ENCODE data around the gene OR4K13. TPM values are rescaled to one million over a fixed set of nuclear protein-coding genes. Genes with fewer than 3 reads are reported as not detected.

Gene OR4K13, protein sequence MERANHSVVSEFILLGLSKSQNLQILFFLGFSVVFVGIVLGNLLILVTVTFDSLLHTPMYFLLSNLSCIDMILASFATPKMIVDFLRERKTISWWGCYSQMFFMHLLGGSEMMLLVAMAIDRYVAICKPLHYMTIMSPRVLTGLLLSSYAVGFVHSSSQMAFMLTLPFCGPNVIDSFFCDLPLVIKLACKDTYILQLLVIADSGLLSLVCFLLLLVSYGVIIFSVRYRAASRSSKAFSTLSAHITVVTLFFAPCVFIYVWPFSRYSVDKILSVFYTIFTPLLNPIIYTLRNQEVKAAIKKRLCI
- polyA plus RNA-seq (2012; ENCODE audit: insufficient read depth, insufficient read length, low read depth): not detected

DNA sequence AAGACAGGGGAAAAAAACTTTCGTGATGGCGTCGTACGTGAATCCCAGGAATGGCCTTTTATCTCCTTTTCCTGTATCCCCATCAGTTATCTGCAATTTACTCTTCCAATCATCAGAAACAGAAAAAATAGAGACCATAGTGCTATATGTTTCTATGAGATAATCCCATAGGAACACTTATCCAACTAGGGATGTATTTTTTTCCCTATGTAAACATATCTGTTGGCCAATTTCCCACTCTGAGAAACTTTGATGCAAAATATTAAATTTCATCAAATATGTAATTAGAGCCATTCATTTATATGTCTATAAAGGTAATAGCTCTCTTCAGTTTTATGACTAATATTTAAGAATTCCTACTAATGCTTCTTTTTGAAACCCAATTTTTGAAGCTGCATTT is at the start of gene OR4K13:
OR4K13 (minus strand) TSS at position 101 of the 400 bp plus-strand sequence. CDS start 1,280 bp downstream, outside the sequence.
- TF ChIP-seq, protein P1, sequence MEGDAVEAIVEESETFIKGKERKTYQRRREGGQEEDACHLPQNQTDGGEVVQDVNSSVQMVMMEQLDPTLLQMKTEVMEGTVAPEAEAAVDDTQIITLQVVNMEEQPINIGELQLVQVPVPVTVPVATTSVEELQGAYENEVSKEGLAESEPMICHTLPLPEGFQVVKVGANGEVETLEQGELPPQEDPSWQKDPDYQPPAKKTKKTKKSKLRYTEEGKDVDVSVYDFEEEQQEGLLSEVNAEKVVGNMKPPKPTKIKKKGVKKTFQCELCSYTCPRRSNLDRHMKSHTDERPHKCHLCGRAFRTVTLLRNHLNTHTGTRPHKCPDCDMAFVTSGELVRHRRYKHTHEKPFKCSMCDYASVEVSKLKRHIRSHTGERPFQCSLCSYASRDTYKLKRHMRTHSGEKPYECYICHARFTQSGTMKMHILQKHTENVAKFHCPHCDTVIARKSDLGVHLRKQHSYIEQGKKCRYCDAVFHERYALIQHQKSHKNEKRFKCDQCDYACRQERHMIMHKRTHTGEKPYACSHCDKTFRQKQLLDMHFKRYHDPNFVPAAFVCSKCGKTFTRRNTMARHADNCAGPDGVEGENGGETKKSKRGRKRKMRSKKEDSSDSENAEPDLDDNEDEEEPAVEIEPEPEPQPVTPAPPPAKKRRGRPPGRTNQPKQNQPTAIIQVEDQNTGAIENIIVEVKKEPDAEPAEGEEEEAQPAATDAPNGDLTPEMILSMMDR (IDR thresholded peaks at IDR 0.05; ENCODE audit: low read depth, low read length): no peak
- Histone ChIP-seq H3K27me3 (no peaks in the 10 kb centered on the region), H3K9me3 (no peaks in the 10 kb centered on the region), H3K4me1 (no peaks in the 10 kb centered on the region), H3K4me3 (ENCODE audit: low read depth, low read length) (no peak within 1 kb of the TSS), H3K36me3 (no peaks in the 10 kb centered on the region)
- DNase-seq: no peak

DNA sequence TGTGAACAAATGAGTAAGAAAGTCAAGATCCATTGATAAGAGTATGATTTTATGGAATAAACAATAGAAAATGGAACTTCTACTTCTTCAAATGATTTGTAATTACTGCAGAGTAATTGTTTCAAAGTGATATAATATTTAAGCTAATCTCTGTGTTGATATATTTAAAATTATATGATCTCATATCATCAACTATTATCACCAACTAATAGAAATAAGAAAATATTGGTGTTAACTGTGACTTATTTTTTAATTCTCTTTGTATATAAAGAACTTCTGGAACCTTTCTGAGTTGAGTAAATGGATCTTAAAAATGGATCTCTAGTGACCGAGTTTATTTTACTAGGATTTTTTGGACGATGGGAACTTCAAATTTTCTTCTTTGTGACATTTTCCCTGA is 23.9 kb upstream of the OR4K13 start, which contains the start of gene OR4L1:
OR4L1 (plus strand) TSS at position 301 of the 400 bp plus-strand sequence; CDS start at position 301, 0 bp downstream.
- Histone ChIP-seq H3K36me3 (no peaks in the 10 kb centered on the region), H3K4me1 (no peaks in the 10 kb centered on the region), H3K27me3 (no peaks in the 10 kb centered on the region), H3K4me3 (ENCODE audit: low read depth, low read length) (no peak within 1 kb of the TSS), H3K9me3 (no peaks in the 10 kb centered on the region)
- no peak for DNase-seq
- TF ChIP-seq, protein P1 (IDR thresholded peaks at IDR 0.05; ENCODE audit: low read depth, low read length): no peak

DNA sequence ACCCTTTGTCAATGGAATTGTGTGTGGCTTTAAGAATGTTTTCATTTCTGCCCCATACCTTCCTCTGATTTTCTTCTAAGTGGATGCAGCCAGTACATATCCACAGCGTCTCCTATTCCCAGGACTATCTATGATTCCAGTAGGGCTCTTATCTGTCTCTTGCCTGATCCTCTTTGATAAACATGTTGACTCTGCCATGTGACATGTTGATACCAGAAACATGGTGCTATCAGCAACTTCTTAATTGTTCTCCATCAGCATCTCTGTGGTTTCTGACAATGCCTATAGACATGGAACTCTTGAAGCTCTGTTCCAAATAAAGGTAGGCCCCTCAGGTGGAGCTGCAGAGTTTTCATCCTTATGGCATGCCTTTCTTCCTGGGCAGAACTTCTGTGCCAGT is 12.4 kb upstream of the OR4K13 start:
- DNase-seq: no peak
- H3K4me3 ChIP-seq (ENCODE audit: low read depth, low read length): no peak overlapping the region
- TF ChIP-seq, protein P1 (IDR thresholded peaks at IDR 0.05; ENCODE audit: low read depth, low read length): no peak
- H3K27me3 ChIP-seq: no peaks in the 10 kb centered on the region
- no peaks in the 10 kb centered on the region for H3K4me1 ChIP-seq
- H3K9me3 ChIP-seq: no peaks in the 10 kb centered on the region
- H3K36me3 ChIP-seq: no peaks in the 10 kb centered on the region

DNA sequence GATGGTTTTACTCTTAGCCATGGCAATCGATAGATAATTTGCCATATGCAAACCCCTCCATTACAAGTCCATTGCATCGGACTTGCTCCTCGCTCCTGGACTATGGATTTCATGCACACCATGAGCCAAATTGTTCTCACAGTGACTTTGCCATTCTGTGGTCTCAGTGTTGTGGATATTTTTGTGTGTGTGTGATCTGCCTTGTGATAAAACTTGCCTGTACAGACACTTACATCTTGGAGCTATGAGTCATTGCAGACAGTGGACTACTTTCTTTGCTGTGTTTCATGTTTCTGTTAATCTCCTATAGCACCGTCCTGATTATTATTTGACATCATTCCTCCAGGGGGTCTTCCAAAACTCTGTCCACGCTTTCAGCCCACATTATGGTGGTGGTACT is 8.4 kb upstream of the OR4K13 start:
- no peak for DNase-seq
- Histone ChIP-seq H3K4me1 (no peaks in the 10 kb centered on the region), H3K27me3 (no peaks in the 10 kb centered on the region), H3K4me3 (ENCODE audit: low read depth, low read length) (no peak overlapping the region), H3K9me3 (no peaks in the 10 kb centered on the region), H3K36me3 (no peaks in the 10 kb centered on the region)
- TF ChIP-seq, protein P1 (IDR thresholded peaks at IDR 0.05; ENCODE audit: low read depth, low read length): no peak

DNA sequence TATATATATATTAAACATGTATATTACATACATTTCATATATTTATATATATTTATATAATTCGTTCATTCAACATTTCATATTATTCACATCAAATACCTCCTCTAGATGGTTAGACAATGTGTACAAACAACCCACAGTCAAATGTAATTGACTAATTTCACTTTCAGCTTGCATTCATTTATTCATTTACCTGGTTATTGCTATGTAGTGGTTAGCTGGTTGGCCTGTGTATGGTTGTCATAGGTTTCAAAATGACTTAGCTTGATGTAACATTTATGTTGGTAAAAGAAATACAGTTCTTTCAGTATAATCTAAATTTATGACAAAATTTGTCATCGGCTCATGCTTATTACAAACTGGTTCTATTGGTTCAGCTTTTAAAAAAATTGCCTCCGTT is 389 bp downstream of the OR4K13 start:
- H3K4me3 ChIP-seq (ENCODE audit: low read depth, low read length): no peak overlapping the region
- no peaks in the 10 kb centered on the region for H3K27me3 ChIP-seq
- no peak for DNase-seq
- TF ChIP-seq, protein P1 (IDR thresholded peaks at IDR 0.05; ENCODE audit: low read depth, low read length): no peak
- H3K36me3 ChIP-seq: no peaks in the 10 kb centered on the region
- no peaks in the 10 kb centered on the region for H3K9me3 ChIP-seq
- H3K4me1 ChIP-seq: no peaks in the 10 kb centered on the region

DNA sequence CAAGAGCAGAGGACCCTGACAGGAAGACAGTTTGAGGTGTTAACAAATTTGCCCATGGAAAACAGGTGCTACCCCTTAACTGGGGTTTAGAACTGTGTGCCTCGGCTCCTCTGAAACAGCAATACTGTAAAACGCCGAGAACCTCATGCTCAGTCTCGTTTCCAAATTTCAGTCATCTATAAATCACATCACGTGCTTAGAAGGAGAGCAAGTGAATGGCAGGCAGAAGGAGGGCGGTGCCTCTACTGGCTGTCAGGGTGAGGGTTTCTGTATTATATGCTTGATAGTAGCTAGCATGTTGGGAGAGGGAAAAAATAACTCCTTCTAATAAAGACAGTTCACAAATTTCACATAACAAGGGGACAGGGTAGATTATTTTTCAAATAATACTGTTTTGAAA is 4.8 kb downstream of the OR4K13 start:
- TF ChIP-seq, protein P1 (IDR thresholded peaks at IDR 0.05; ENCODE audit: low read depth, low read length): no peak
- H3K4me1 ChIP-seq: no peaks in the 10 kb centered on the region
- no peak for DNase-seq
- H3K27me3 ChIP-seq: no peaks in the 10 kb centered on the region
- no peak overlapping the region for H3K4me3 ChIP-seq (ENCODE audit: low read depth, low read length)
- H3K9me3 ChIP-seq: no peaks in the 10 kb centered on the region
- H3K36me3 ChIP-seq: no peaks in the 10 kb centered on the region

Measured in BE2C (cell line).